ENCODE data around the gene COL20A1. TPM values are rescaled to one million over a fixed set of nuclear protein-coding genes. Genes with fewer than 3 reads are reported as not detected.

Gene COL20A1
- total RNA-seq, 4 donors from 2014 or later = 0.97 to 1.2 TPM; not detected in 2

GRCh38 chr20:63295018-63295417 is 2.0 kb downstream of the COL20A1 start:
- no peaks in the 10 kb centered on the region for H3K36me3 ChIP-seq
- H3K27me3 ChIP-seq = peaks cover 5 to 25% of the 10 kb centered on the region in 2 donors
- TF ChIP-seq, protein P1, sequence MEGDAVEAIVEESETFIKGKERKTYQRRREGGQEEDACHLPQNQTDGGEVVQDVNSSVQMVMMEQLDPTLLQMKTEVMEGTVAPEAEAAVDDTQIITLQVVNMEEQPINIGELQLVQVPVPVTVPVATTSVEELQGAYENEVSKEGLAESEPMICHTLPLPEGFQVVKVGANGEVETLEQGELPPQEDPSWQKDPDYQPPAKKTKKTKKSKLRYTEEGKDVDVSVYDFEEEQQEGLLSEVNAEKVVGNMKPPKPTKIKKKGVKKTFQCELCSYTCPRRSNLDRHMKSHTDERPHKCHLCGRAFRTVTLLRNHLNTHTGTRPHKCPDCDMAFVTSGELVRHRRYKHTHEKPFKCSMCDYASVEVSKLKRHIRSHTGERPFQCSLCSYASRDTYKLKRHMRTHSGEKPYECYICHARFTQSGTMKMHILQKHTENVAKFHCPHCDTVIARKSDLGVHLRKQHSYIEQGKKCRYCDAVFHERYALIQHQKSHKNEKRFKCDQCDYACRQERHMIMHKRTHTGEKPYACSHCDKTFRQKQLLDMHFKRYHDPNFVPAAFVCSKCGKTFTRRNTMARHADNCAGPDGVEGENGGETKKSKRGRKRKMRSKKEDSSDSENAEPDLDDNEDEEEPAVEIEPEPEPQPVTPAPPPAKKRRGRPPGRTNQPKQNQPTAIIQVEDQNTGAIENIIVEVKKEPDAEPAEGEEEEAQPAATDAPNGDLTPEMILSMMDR (IDR thresholded peaks at IDR 0.05) = no peak
- no peak for TF ChIP-seq POLR2A (IDR thresholded peaks at IDR 0.05)
- no peaks in the 10 kb centered on the region for H3K4me1 ChIP-seq
- no peak overlapping the region for H3K4me3 ChIP-seq
- no peak overlapping the region for H3K27ac ChIP-seq
- intact Hi-C loops (cut with DNase I; ENCODE audit: low total_unique reads) = no loop called here
- no peaks in the 10 kb centered on the region for H3K9me3 ChIP-seq
- DNase-seq = no peak

DNA sequence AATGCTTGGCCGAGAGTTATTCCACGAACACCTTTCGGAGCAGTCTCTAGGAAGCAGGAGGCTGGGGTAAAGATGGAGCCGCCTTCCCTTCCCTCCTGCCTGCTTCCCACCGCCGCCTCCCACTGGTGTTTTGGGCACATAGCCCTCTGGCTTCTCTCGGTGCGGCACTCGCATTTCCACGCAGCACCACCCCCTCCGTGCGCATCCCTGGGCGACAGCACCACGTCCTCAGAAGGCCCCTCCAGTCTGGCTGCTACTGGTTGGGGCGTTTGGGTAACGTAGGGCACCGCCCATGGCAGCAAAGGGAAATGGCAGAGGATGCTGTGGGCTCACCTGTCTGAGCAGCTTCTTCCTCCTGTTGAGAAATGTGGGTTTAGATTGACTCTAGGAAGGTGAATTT is 2.4 kb downstream of the COL20A1 start:
- Histone ChIP-seq H3K36me3 (no peaks in the 10 kb centered on the region), H3K9me3 (no peaks in the 10 kb centered on the region), H3K27me3 (peaks cover 5 to 25% of the 10 kb centered on the region in 2 donors), H3K4me3 (no peak overlapping the region), H3K4me1 (no peaks in the 10 kb centered on the region), H3K27ac (no peak overlapping the region)
- TF ChIP-seq, protein P1 (IDR thresholded peaks at IDR 0.05) = no peak
- TF ChIP-seq POLR2A (IDR thresholded peaks at IDR 0.05) = no peak
- no peak for DNase-seq
- intact Hi-C loops (cut with DNase I; ENCODE audit: low total_unique reads) = no loop called here

GRCh38 chr20:63295846-63296245 is 2.9 kb downstream of the COL20A1 start:
- intact Hi-C loops (cut with DNase I; ENCODE audit: low total_unique reads) = no loop called here

GRCh38 chr20:63296531-63297299 is 3.7 kb downstream of the COL20A1 start:
- Histone ChIP-seq H3K9me3 (no peaks in the 10 kb centered on the region), H3K27ac (no peak overlapping the region), H3K27me3 (peaks cover 5 to 25% of the 10 kb centered on the region in 2 donors), H3K4me1 (no peaks in the 10 kb centered on the region), H3K4me3 (no peak overlapping the region), H3K36me3 (no peaks in the 10 kb centered on the region)
- intact Hi-C loops (cut with DNase I; ENCODE audit: low total_unique reads) = no loop called here
- no peak for TF ChIP-seq POLR2A (IDR thresholded peaks at IDR 0.05)
- TF ChIP-seq, protein P1 (IDR thresholded peaks at IDR 0.05) = no peak
- DNase-seq = no peak

More at GRCh38 chr20:63295846-63296245, 2.9 kb downstream of the COL20A1 start:
- Histone ChIP-seq H3K9me3 (no peaks in the 10 kb centered on the region), H3K4me1 (no peaks in the 10 kb centered on the region), H3K4me3 (no peak overlapping the region), H3K36me3 (no peaks in the 10 kb centered on the region), H3K27me3 (peaks cover 5 to 25% of the 10 kb centered on the region in 2 donors), H3K27ac (no peak overlapping the region)
- DNase-seq = no peak
- TF ChIP-seq, protein P1 (IDR thresholded peaks at IDR 0.05) = no peak

GRCh38 chr20:63297371-63297781 is 4.4 kb downstream of the COL20A1 start:
- Histone ChIP-seq H3K27me3 (peaks cover 5 to 25% of the 10 kb centered on the region in 2 donors), H3K36me3 (no peaks in the 10 kb centered on the region), H3K4me3 (no peak overlapping the region), H3K9me3 (no peaks in the 10 kb centered on the region), H3K27ac (no peak overlapping the region), H3K4me1 (no peaks in the 10 kb centered on the region)
- intact Hi-C loops (cut with DNase I; ENCODE audit: low total_unique reads) = no loop called here
- no peak for DNase-seq
- no peak for TF ChIP-seq POLR2A (IDR thresholded peaks at IDR 0.05)
- TF ChIP-seq, protein P1 (IDR thresholded peaks at IDR 0.05) = no peak

All from uterus (tissue), 4 donors.